Adrenal gland (tissue), 5 donors: Measurements from ENCODE around the gene SRSF10.

ENCODE experiments used
- CTCF ChIP-seq, 6 experiments: fragments of 450-650 bp in 4 of 6; fragments of 200-600 bp in 2 of 6; sonication (generic) in 1 of 6; IDR thresholded peaks; 1 replicate in 5 of 6; 2 replicates in 1 of 6; pipeline versions ENCODE4 v1.5.1 to v1.8.0; 2016 to 2021; ENCODE audit warnings: antibody characterized with exemption in 6 of 6, mild to moderate bottlenecking in 2 of 6, moderate library complexity in 1 of 6
- POLR2A ChIP-seq, 2 donors: fragments of 450-650 bp; IDR thresholded peaks; one replicate each; pipeline ENCODE4 v1.6.1; 2017; ENCODE audit warnings: antibody characterized with exemption in 2 of 2, mild to moderate bottlenecking in 2 of 2, moderate library complexity in 1 of 2
- donor health status: DM: no; HTN: no; CAD: no.

- TF ChIP-seq CTCF (IDR thresholded peaks at IDR 0.05) (no peak), POLR2A (IDR thresholded peaks at IDR 0.05) (no peak)
These were observed 572 bp upstream of the SRSF10 start for GRCh38 chr1:23980728-23981070.
